Ovary (tissue), 3 donors: ENCODE measurements around the gene MRAS.

Experiments used
- POLR2A ChIP-seq: fragments of 450-650 bp; IDR thresholded peaks from one replicate; pipeline ENCODE4 v1.6.1; 2017; ENCODE audit warnings: antibody characterized with exemption, mild to moderate bottlenecking, moderate library complexity
- TF ChIP-seq, protein P1 (sequence below), 3 donors: fragments of 450-650 bp in 2 of 3; fragments of 200-600 bp in 1 of 3; IDR thresholded peaks; one replicate each; pipeline versions ENCODE4 v1.5.1 to v1.8.0; 2016 to 2022; ENCODE audit warnings: antibody characterized with exemption in 3 of 3, mild to moderate bottlenecking in 1 of 3
- donor health status: DM: no; HTN: no; CAD: no.

DNA sequence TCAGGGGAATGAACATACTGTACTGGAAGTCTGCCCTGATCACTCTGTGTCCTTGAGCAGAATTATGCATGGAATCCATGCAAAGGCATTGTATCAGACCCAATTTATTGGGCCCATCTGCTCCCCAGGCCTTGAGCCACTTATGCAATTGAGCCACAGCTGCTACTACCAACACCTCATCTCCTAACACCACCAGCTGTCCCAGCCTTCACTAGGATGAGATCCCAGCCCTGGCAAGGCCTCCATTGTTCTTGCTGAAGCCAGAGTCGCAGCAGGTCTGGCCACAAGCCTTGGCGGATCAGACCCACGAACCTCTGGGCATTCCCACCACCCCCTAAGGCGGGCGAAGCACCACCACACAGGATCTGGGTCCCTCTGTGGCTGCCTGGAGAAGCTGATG, 9.6 kb upstream of the MRAS start:
- TF ChIP-seq, protein P1, sequence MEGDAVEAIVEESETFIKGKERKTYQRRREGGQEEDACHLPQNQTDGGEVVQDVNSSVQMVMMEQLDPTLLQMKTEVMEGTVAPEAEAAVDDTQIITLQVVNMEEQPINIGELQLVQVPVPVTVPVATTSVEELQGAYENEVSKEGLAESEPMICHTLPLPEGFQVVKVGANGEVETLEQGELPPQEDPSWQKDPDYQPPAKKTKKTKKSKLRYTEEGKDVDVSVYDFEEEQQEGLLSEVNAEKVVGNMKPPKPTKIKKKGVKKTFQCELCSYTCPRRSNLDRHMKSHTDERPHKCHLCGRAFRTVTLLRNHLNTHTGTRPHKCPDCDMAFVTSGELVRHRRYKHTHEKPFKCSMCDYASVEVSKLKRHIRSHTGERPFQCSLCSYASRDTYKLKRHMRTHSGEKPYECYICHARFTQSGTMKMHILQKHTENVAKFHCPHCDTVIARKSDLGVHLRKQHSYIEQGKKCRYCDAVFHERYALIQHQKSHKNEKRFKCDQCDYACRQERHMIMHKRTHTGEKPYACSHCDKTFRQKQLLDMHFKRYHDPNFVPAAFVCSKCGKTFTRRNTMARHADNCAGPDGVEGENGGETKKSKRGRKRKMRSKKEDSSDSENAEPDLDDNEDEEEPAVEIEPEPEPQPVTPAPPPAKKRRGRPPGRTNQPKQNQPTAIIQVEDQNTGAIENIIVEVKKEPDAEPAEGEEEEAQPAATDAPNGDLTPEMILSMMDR (IDR thresholded peaks at IDR 0.05), result no peak
- no peak for TF ChIP-seq POLR2A
